Measurements from ENCODE around the gene NUAK2. TPM values are rescaled to one million over a fixed set of nuclear protein-coding genes. Genes with fewer than 3 reads are reported as not detected.
A peak's percentile ranks its signal among the peaks of the same experiment; 100 is the strongest.

The NUAK2 gene
- total and polyA plus RNA-seq, 4 donors: 4.2 to 14.1 (median 9.2) TPM

GRCh38 chr1:205356440-205357139, 35.0 kb upstream of the NUAK2 start, which contains the start of gene KLHDC8A:
Gene KLHDC8A (minus strand): TSS chr1:205356922. CDS start chr1:205343604, 13,318 bp downstream.
- H3K4me3 ChIP-seq: no peak within 1 kb of the TSS
- no peak within 1 kb of the TSS for H3K27ac ChIP-seq (ENCODE audit: low read depth in 1 of 2, low read length in 1 of 2)
- no peak within 1 kb of the TSS for H3K9ac ChIP-seq (ENCODE audit: insufficient read depth in 1 of 2, low read length in 2 of 2)
- no peaks in the 10 kb centered on the region for H3K9me3 ChIP-seq (ENCODE audit: control insufficient read depth in 4 of 4, insufficient read depth in 3 of 4, low read length in 3 of 4)
- DNase-seq: peak; percentile 78 to 90 (median 85)
- no peaks in the 10 kb centered on the region for H3K27me3 ChIP-seq (ENCODE audit: control insufficient read depth in 3 of 3, insufficient read depth in 3 of 3, low read length in 2 of 3)
- H3K4me1 ChIP-seq (ENCODE audit: control insufficient read depth in 5 of 5, insufficient read depth in 5 of 5, low read length in 5 of 5): peaks cover 0 to 22% (median 3%) of the 10 kb centered on the region in 5 donors
- no peak for TF ChIP-seq CTCF (IDR thresholded peaks at IDR 0.05; ENCODE audit: control extremely low read depth, extremely low read depth)
- ATAC-seq (ENCODE audit: insufficient read depth, low FRiP score): no peak
- 73 to 80% methylated on average over 20 of the region's 20 CpGs for WGBS, 2 donors
- H3K36me3 ChIP-seq (ENCODE audit: control insufficient read depth in 4 of 4, insufficient read depth in 4 of 4, low read length in 4 of 4): no peaks in the 10 kb centered on the region

- DNase-seq (no peak), ATAC-seq (ENCODE audit: insufficient read depth, low FRiP score) (peak; percentile 61)
- H3K4me1 ChIP-seq (ENCODE audit: control insufficient read depth in 5 of 5, insufficient read depth in 5 of 5, low read length in 5 of 5): peaks cover 0 to 19% (median 3%) of the 10 kb centered on the region in 5 donors
- no peaks in the 10 kb centered on the region for H3K27me3 ChIP-seq (ENCODE audit: control insufficient read depth in 3 of 3, insufficient read depth in 3 of 3, low read length in 2 of 3)
- WGBS, 2 donors: 66 to 82% methylated on average over 3 of the region's 3 CpGs
- H3K27ac ChIP-seq (ENCODE audit: low read depth in 1 of 2, low read length in 1 of 2): no peak overlapping the region
- H3K4me3 ChIP-seq: no peak overlapping the region
- no peaks in the 10 kb centered on the region for H3K9me3 ChIP-seq (ENCODE audit: control insufficient read depth in 4 of 4, insufficient read depth in 3 of 4, low read length in 3 of 4)
- TF ChIP-seq CTCF (IDR thresholded peaks at IDR 0.05; ENCODE audit: control extremely low read depth, extremely low read depth): no peak
- no peak overlapping the region for H3K9ac ChIP-seq (ENCODE audit: insufficient read depth in 1 of 2, low read length in 2 of 2)
- H3K36me3 ChIP-seq (ENCODE audit: control insufficient read depth in 4 of 4, insufficient read depth in 4 of 4, low read length in 4 of 4): no peaks in the 10 kb centered on the region
Measured at GRCh38 chr1:205355075-205355453, 33.5 kb upstream of the NUAK2 start.

- peak; percentile 66 for TF ChIP-seq CTCF (IDR thresholded peaks at IDR 0.05; ENCODE audit: control extremely low read depth, extremely low read depth)
- Histone ChIP-seq H3K4me3 (no peak overlapping the region), H3K27ac (ENCODE audit: low read depth in 1 of 2, low read length in 1 of 2) (no peak overlapping the region), H3K9me3 (ENCODE audit: control insufficient read depth in 4 of 4, insufficient read depth in 3 of 4, low read length in 3 of 4) (no peaks in the 10 kb centered on the region), H3K4me1 (ENCODE audit: control insufficient read depth in 5 of 5, insufficient read depth in 5 of 5, low read length in 5 of 5) (peaks cover 0 to 13% (median 7%) of the 10 kb centered on the region in 5 donors), H3K9ac (ENCODE audit: insufficient read depth in 1 of 2, low read length in 2 of 2) (no peak overlapping the region), H3K27me3 (ENCODE audit: control insufficient read depth in 3 of 3, insufficient read depth in 3 of 3, low read length in 2 of 3) (no peaks in the 10 kb centered on the region), H3K36me3 (ENCODE audit: control insufficient read depth in 4 of 4, insufficient read depth in 4 of 4, low read length in 4 of 4) (no peaks in the 10 kb centered on the region)
- 34 to 39% methylated on average over 5 of the region's 5 CpGs for WGBS, 2 donors
- peak; percentile 42 for ATAC-seq (ENCODE audit: insufficient read depth, low FRiP score)
- DNase-seq: peak; percentile 67 to 82 (median 81)
Measured at GRCh38 chr1:205354259-205355074, 32.9 kb upstream of the NUAK2 start.
